MM.1S (cell line): ENCODE results near the gene C8B.

Experiments used
- DNase-seq: peaks from one replicate; pipeline ENCODE4 v3.0.0-alpha.2; 2015
- H2AFZ ChIP-seq: fragments of 300-600 bp; sonication (generic); 2 replicates; pipeline ENCODE4 v1.6.0; 2016; ENCODE audit warnings: antibody characterized with exemption, low read length
- H3F3A ChIP-seq: fragments of 300-600 bp; sonication (generic); 2 replicates; pipeline ENCODE4 v1.6.1; 2016; ENCODE audit warnings: mild to moderate bottlenecking, antibody characterized with exemption, low read length, moderate library complexity, mixed read lengths; ENCODE audit not compliant: insufficient read depth
- H3K27ac ChIP-seq: fragments of 300-600 bp; sonication (generic); 2 replicates; pipeline ENCODE4 v1.5.1; 2016; ENCODE audit warnings: mild to moderate bottlenecking, low read length
- H3K27me3 ChIP-seq: fragments of 300-600 bp; sonication (generic); replicated peaks from 2 replicates; pipeline ENCODE4 v1.6.0; 2016; ENCODE audit warnings: low read length; ENCODE audit not compliant: insufficient read depth
- H3K36me3 ChIP-seq: fragments of 300-600 bp; sonication (generic); replicated peaks from 2 replicates; pipeline ENCODE4 v1.6.1; 2016; ENCODE audit warnings: mild to moderate bottlenecking, low read length, mixed read lengths; ENCODE audit not compliant: insufficient read depth
- H3K4me1 ChIP-seq: fragments of 300-600 bp; sonication (generic); 2 replicates; pipeline ENCODE4 v1.6.1; 2016; ENCODE audit warnings: low read length, mixed read lengths
- H3K4me2 ChIP-seq: fragments of 300-600 bp; sonication (generic); 2 replicates; pipeline ENCODE4 v1.6.0; 2016; ENCODE audit warnings: low read depth, low read length
- H3K4me3 ChIP-seq: fragments of 300-600 bp; sonication (generic); 2 replicates; pipeline ENCODE4 v1.5.1; 2016; ENCODE audit warnings: low read length, mixed read lengths
- H3K79me2 ChIP-seq: fragments of 300-600 bp; sonication (generic); 2 replicates; pipeline ENCODE4 v1.6.1; 2016; ENCODE audit warnings: mixed run types, low read length, mixed read lengths
- H3K9ac ChIP-seq: fragments of 300-600 bp; sonication (generic); 2 replicates; pipeline ENCODE4 v1.6.1; 2016; ENCODE audit warnings: low read length, mixed read lengths
- H3K9me2 ChIP-seq: fragments of 300-600 bp; sonication (generic); replicated peaks from 2 replicates; pipeline ENCODE4 v1.6.1; 2016; ENCODE audit warnings: mild to moderate bottlenecking, low read length, mixed read lengths; ENCODE audit not compliant: insufficient read depth
- H3K9me3 ChIP-seq: fragments of 300-600 bp; sonication (generic); replicated peaks from 2 replicates; pipeline ENCODE4 v1.6.1; 2016; ENCODE audit warnings: mild to moderate bottlenecking, low read length, mixed read lengths; ENCODE audit not compliant: insufficient read depth
- H4K20me1 ChIP-seq: fragments of 300-600 bp; sonication (generic); 2 replicates; pipeline ENCODE4 v1.6.1; 2016; ENCODE audit warnings: mild to moderate bottlenecking, low read length, moderate library complexity, mixed read lengths; ENCODE audit not compliant: insufficient read depth
- EZH2 ChIP-seq: fragments of 300-600 bp; sonication (generic); optimal IDR thresholded peaks from 2 replicates; pipeline ENCODE3; 2017; ENCODE audit warnings: low read depth, mild to moderate bottlenecking, antibody characterized with exemption, low read length, mixed read lengths
- EZH2phosphoT487 ChIP-seq: fragments of 300-600 bp; sonication (generic); IDR thresholded peaks from 2 replicates; pipeline ENCODE4 v1.6.1; 2018; ENCODE audit warnings: antibody characterized with exemption, low read length
- TF ChIP-seq, protein P1 (sequence below): fragments of 300-600 bp; sonication (generic); IDR thresholded peaks from 2 replicates; pipeline ENCODE4 v1.5.1; 2016; ENCODE audit warnings: antibody characterized with exemption, low read length, mixed read lengths

C8B gene

DNA sequence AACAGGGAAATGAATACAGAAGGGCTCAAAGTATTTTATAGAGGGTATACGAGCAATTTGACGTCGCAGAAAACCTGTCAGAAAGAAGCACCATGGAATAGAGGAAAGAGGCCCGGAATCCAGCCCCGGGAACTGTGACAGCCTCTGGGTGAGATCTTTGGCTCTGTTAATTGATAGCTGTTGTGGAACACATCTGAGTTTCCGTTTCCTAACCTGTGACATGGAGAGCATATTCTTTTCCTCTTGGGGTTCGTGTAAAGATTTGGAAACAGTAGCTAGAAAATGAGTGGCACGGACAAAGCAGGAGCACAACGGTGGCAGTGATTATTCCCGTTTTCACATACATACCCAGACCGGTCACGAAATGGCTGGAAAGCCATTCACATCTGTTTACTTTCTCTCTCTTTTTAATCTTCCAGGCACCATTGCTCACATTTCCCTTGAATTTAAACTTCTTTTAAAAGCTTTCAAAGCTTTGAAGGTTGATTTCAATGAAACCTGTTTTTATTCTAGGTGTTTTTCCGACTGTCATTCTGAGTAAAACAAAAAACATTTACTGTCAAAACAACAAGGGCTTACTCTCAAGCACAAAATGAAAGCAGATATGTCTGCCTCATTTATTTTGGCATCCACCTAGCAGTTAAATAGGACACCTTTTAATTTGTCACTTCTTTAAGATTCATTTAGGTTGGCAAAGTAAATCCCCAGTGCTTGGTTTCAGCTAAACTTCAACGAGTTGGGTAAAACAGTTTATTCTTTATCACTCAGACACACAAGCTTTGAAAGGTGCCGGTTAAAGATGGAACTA, 26.7 kb upstream of the C8B start:
- no peaks in the 10 kb centered on the region for H4K20me1 ChIP-seq
- no peaks in the 10 kb centered on the region for H3K4me1 ChIP-seq
- H3F3A ChIP-seq = no peaks in the 10 kb centered on the region
- H3K27ac ChIP-seq = no peak overlapping the region
- no peaks in the 10 kb centered on the region for H3K9me3 ChIP-seq
- no peak overlapping the region for H3K4me2 ChIP-seq
- no peak overlapping the region for H2AFZ ChIP-seq
- DNase-seq = no peak
- no peaks in the 10 kb centered on the region for H3K79me2 ChIP-seq
- no peaks in the 10 kb centered on the region for H3K36me3 ChIP-seq
- no peaks in the 10 kb centered on the region for H3K9me2 ChIP-seq
- no peaks in the 10 kb centered on the region for H3K27me3 ChIP-seq
- H3K4me3 ChIP-seq = no peak overlapping the region
- H3K9ac ChIP-seq = no peak overlapping the region
- TF ChIP-seq EZH2phosphoT487 (no peak), EZH2 (no peak)
- TF ChIP-seq, protein P1, sequence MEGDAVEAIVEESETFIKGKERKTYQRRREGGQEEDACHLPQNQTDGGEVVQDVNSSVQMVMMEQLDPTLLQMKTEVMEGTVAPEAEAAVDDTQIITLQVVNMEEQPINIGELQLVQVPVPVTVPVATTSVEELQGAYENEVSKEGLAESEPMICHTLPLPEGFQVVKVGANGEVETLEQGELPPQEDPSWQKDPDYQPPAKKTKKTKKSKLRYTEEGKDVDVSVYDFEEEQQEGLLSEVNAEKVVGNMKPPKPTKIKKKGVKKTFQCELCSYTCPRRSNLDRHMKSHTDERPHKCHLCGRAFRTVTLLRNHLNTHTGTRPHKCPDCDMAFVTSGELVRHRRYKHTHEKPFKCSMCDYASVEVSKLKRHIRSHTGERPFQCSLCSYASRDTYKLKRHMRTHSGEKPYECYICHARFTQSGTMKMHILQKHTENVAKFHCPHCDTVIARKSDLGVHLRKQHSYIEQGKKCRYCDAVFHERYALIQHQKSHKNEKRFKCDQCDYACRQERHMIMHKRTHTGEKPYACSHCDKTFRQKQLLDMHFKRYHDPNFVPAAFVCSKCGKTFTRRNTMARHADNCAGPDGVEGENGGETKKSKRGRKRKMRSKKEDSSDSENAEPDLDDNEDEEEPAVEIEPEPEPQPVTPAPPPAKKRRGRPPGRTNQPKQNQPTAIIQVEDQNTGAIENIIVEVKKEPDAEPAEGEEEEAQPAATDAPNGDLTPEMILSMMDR = no peak

DNA sequence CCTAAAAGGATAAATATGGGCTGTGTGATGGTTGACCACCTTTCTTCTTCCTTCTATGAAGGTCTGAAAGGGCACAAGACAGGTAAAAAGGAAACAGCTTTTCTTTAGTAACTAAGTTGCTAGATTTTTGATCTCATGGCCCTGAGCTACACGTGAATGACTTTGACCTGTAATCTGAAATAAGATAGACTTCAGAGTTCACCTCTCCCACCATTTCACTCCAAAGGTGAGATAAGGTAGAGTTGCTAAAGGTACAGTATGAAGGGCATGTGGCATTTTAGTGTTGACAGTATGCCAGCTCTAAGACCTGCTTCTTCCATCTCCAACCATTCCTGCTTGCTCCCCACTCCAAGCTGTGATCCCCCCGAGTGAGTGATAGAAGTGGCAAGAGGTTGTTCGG, 25.8 kb upstream of the C8B start:
- TF ChIP-seq EZH2 = no peak
- TF ChIP-seq, protein P1 = no peak
- no peak for TF ChIP-seq EZH2phosphoT487
- Histone ChIP-seq H3K4me2 (no peak overlapping the region), H4K20me1 (no peaks in the 10 kb centered on the region), H3K9me3 (no peaks in the 10 kb centered on the region), H3K27me3 (no peaks in the 10 kb centered on the region), H3K4me3 (no peak overlapping the region), H2AFZ (no peak overlapping the region), H3K36me3 (no peaks in the 10 kb centered on the region), H3K79me2 (no peaks in the 10 kb centered on the region), H3K9ac (no peak overlapping the region), H3K4me1 (no peaks in the 10 kb centered on the region), H3F3A (no peaks in the 10 kb centered on the region), H3K9me2 (no peaks in the 10 kb centered on the region), H3K27ac (no peak overlapping the region)
- no peak for DNase-seq

DNA sequence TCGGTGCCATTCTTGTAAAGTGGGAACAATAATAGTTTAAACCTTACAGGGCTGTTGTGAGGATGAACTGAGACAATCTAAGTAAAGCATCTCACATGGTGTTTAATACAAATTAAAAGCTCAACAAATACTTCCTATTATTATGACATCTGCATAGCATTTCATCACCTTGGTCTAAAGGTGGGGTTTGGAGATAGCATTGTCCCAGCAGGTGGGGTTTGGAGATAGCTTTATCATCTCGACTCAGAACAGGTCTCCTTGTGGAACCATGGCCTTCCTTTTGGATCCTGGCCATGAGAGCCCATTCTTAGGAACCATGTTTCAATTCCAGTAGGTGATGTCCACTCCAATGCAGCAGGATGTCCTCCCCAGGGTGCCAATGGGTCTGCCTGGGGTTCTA, 20.6 kb upstream of the C8B start:
- no peak overlapping the region for H3K4me3 ChIP-seq
- H3K27ac ChIP-seq = no peak overlapping the region
- DNase-seq = no peak

More for the DNA sequence above, 20.6 kb upstream of the C8B start:
- Histone ChIP-seq H3K36me3 (no peaks in the 10 kb centered on the region), H2AFZ (no peak overlapping the region), H3K9me3 (no peaks in the 10 kb centered on the region), H3F3A (no peaks in the 10 kb centered on the region), H4K20me1 (no peaks in the 10 kb centered on the region), H3K4me1 (no peaks in the 10 kb centered on the region), H3K27me3 (no peaks in the 10 kb centered on the region), H3K9me2 (no peaks in the 10 kb centered on the region), H3K79me2 (no peaks in the 10 kb centered on the region), H3K9ac (no peak overlapping the region), H3K4me2 (no peak overlapping the region)
- TF ChIP-seq EZH2 = no peak
- TF ChIP-seq EZH2phosphoT487 = no peak
- TF ChIP-seq, protein P1 = no peak
